Parathyroid adenoma (tissue), 2 donors: ENCODE measurements around the gene TTLL8.

Source experiments
- H2AFZ ChIP-seq: fragments of 300-600 bp; sonication (generic); one replicate; pipeline ENCODE4 v1.7.0; 2017; ENCODE audit warnings: antibody characterized with exemption, mild to moderate bottlenecking
- H3K27ac ChIP-seq: fragments of 300-600 bp; sonication (generic); one replicate; pipeline ENCODE4 v1.7.0; 2017
- H3K27me3 ChIP-seq: fragments of 300-600 bp; sonication (generic); one replicate; pipeline ENCODE4 v1.7.0; 2017; ENCODE audit warnings: low read length; ENCODE audit not compliant: control insufficient read depth, insufficient read depth
- H3K36me3 ChIP-seq: fragments of 300-600 bp; sonication (generic); one replicate; pipeline ENCODE4 v1.7.0; 2017; ENCODE audit warnings: low read length; ENCODE audit not compliant: control insufficient read depth, insufficient read depth
- H3K4me1 ChIP-seq: fragments of 300-600 bp; sonication (generic); one replicate; pipeline ENCODE4 v1.7.0; 2017; ENCODE audit warnings: control low read depth
- H3K4me2 ChIP-seq: fragments of 300-600 bp; sonication (generic); one replicate; pipeline ENCODE4 v1.7.0; 2017; ENCODE audit warnings: low read length
- H3K4me3 ChIP-seq: fragments of 300-600 bp; sonication (generic); one replicate; pipeline ENCODE4 v1.7.0; 2017; ENCODE audit warnings: low read depth, low read length
- H3K79me2 ChIP-seq: fragments of 300-600 bp; sonication (generic); one replicate; pipeline ENCODE4 v1.7.0; 2017; ENCODE audit warnings: control low read depth
- H3K9ac ChIP-seq: fragments of 300-600 bp; sonication (generic); one replicate; pipeline ENCODE4 v1.7.0; 2017; ENCODE audit warnings: mild to moderate bottlenecking
- H3K9me3 ChIP-seq: fragments of 300-600 bp; sonication (generic); one replicate; pipeline ENCODE4 v1.7.0; 2017; ENCODE audit warnings: low read length; ENCODE audit not compliant: control insufficient read depth
- CTCF ChIP-seq: fragments of 300-600 bp; sonication (generic); IDR thresholded peaks from one replicate; pipeline ENCODE4 v1.7.0; 2017; ENCODE audit warnings: antibody characterized with exemption, mild to moderate bottlenecking
- donor health status: primary hyperparathyroidism.

The TTLL8 gene

GRCh38 chr22:50014655-50015401 lies 43.3 kb downstream of the TTLL8 start:
- no peak overlapping the region for H2AFZ ChIP-seq
- H3K4me1 ChIP-seq: no peaks in the 10 kb centered on the region
- H3K27ac ChIP-seq: no peak overlapping the region
- H3K27me3 ChIP-seq: peaks cover 10% of the 10 kb centered on the region
- H3K4me2 ChIP-seq: peak overlapping the region; percentile 40
- no peaks in the 10 kb centered on the region for H3K79me2 ChIP-seq
- H3K36me3 ChIP-seq: no peaks in the 10 kb centered on the region
- peak overlapping the region; percentile 25 for H3K4me3 ChIP-seq
- TF ChIP-seq CTCF: no peak
- no peaks in the 10 kb centered on the region for H3K9me3 ChIP-seq
- H3K9ac ChIP-seq: no peak overlapping the region

DNA sequence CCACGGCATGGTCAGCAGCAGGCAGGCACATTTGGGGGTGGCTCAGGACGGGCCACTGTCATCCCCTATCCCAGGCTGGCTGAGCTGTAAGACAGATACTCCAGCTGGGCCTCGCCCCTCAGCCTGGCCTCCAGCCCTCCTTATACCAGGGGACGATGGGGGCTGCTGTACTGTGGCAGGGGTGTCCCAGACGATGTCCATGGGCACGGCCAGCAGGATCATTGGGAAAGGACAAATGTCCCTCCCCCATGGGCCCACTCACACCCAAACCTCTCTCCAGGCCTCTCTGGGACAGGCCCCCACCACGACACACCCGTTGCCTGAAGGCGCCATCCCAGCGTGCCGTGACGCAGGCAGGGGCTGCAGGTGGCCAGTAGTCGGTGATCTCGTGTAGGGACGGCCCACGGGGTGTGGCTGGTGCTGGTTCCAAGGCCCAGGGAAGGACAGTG lies 44.0 kb downstream of the TTLL8 start:
- no peak for TF ChIP-seq CTCF
- Histone ChIP-seq H3K4me3 (no peak overlapping the region), H3K36me3 (no peaks in the 10 kb centered on the region), H3K9me3 (no peaks in the 10 kb centered on the region), H3K9ac (no peak overlapping the region), H2AFZ (no peak overlapping the region), H3K4me2 (no peak overlapping the region), H3K27me3 (peaks cover 10% of the 10 kb centered on the region), H3K4me1 (no peaks in the 10 kb centered on the region), H3K27ac (no peak overlapping the region), H3K79me2 (no peaks in the 10 kb centered on the region)

DNA sequence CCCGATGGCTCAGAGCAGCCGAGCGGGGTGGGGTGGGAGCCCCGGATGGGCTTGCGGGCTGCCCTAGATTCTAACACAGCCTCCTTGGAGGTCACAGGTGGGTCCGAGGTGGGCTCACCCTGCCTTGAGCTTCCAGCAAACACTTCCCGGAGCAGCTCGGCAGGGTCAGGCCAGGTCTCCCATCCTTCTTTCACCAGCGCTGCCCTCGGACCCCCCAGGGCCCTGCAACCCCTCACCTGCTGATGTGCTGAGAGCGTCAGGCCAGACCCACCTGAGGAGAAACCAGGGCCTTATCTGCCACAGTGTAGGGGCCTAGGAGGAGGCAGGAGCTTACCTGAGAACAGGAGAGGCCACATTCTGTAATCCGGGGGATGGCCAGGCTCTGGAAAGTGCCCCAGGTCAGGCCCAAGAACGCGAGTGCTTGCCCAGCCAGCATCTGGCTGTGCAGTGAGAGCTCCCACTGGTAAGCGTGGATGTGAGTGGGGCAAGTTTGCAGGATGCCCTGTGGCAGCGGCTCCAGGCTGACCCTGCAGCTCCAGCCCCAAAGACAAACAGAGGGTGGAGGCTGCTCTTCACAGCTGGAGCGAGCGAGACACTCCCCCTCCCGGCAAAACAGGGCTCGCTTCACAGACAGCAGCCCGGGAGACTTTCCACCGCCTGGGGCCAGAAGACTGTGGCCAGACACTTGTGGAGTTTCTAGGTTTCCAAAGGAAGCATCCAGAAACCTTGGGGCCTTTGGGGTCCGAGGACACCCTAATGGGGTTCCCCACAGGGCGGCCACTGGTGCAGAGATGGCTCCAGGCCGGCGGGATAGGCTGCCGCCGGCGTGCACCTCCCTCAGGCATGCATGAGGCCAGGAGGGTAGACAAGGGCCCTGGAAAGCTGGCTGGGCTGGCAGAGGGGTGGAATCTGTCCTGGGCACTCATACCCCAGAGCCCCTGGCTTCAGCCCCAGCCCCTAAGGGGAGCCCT lies 45.6 kb downstream of the TTLL8 start, which contains the start of gene IL17REL:
IL17REL (minus strand) TSS at position 555 of the 971 bp plus-strand sequence; CDS start at position 436, 119 bp downstream.
- no peak within 1 kb of the TSS for H2AFZ ChIP-seq
- H3K27me3 ChIP-seq: peaks cover 10% of the 10 kb centered on the region
- H3K9me3 ChIP-seq: no peaks in the 10 kb centered on the region
- no peaks in the 10 kb centered on the region for H3K36me3 ChIP-seq
- no peak within 1 kb of the TSS for H3K4me3 ChIP-seq
- H3K4me1 ChIP-seq: no peaks in the 10 kb centered on the region
- H3K4me2 ChIP-seq: no peak within 1 kb of the TSS
- no peak within 1 kb of the TSS for H3K9ac ChIP-seq
- H3K27ac ChIP-seq: no peak within 1 kb of the TSS
- H3K79me2 ChIP-seq: no peaks in the 10 kb centered on the region
- TF ChIP-seq CTCF: no peak

- no peak overlapping the region for H3K4me2 ChIP-seq
- H3K79me2 ChIP-seq: no peaks in the 10 kb centered on the region
- no peaks in the 10 kb centered on the region for H3K9me3 ChIP-seq
- peaks cover 10% of the 10 kb centered on the region for H3K27me3 ChIP-seq
- TF ChIP-seq CTCF: no peak
- H3K4me1 ChIP-seq: no peaks in the 10 kb centered on the region
- no peak overlapping the region for H2AFZ ChIP-seq
- no peak overlapping the region for H3K9ac ChIP-seq
- H3K4me3 ChIP-seq: no peak overlapping the region
- no peak overlapping the region for H3K27ac ChIP-seq
- no peaks in the 10 kb centered on the region for H3K36me3 ChIP-seq
Observed at GRCh38 chr22:50011447-50012210, 46.5 kb downstream of the TTLL8 start.
